Calu3 (cell line): ENCODE results near the gene KANSL3. TPM values are rescaled to one million over a fixed set of nuclear protein-coding genes. Genes with fewer than 3 reads are reported as not detected.
"Not testable (repeated sequence)": the region's sequence is repeated elsewhere in the genome, so short reads cannot be mapped to it uniquely, and the experiment has no call there.

Experiments
- BruUV-seq: library from RNA; stranded (reverse); fragments of 400-500 nt; replicated peaks from 2 replicates; lab custom pipeline; 2021; lab: Mats Ljungman, UMichigan
- CTCF ChIA-PET: fragments of 300-600 bp; sonication (Branson Sonifier 250); formaldehyde crosslinking; loops from one replicate; lab custom pipeline; 2022; ENCODE audit warnings: antibody characterized with exemption; lab: Charles Lee
- DNase-seq: peaks from one replicate; pipeline ENCODE4 v3.0.0; 2022
- H3K27ac Mint-ChIP-seq: one replicate; pipeline ENCODE4 v1.8.0; 2022; ENCODE audit warnings: mixed read lengths; ENCODE audit not compliant: unreplicated experiment
- H3K27me3 Mint-ChIP-seq: one replicate; pipeline ENCODE4 v1.8.0; 2022; ENCODE audit warnings: mixed read lengths; ENCODE audit not compliant: unreplicated experiment
- H3K36me3 Mint-ChIP-seq: one replicate; pipeline ENCODE4 v1.8.0; 2022; ENCODE audit warnings: mild to moderate bottlenecking, moderate library complexity, mixed read lengths; ENCODE audit not compliant: insufficient read depth, unreplicated experiment
- H3K4me1 Mint-ChIP-seq: one replicate; pipeline ENCODE4 v1.8.0; 2022; ENCODE audit warnings: mild to moderate bottlenecking, low read depth, mixed read lengths; ENCODE audit not compliant: unreplicated experiment
- H3K4me3 Mint-ChIP-seq: one replicate; pipeline ENCODE4 v1.8.0; 2022; ENCODE audit warnings: mild to moderate bottlenecking, low read depth, moderate library complexity, mixed read lengths; ENCODE audit not compliant: unreplicated experiment
- H3K9me3 Mint-ChIP-seq: one replicate; pipeline ENCODE4 v1.8.0; 2022; ENCODE audit warnings: low read depth, mixed read lengths; ENCODE audit not compliant: unreplicated experiment
- intact Hi-C: fragments of 100-400 bp; cut with micrococcal nuclease; formaldehyde crosslinking; loops from one replicate; pipeline ENCODE4 v1.10.0; 2022; ENCODE audit not compliant: unreplicated experiment
- total RNA-seq: library from RNA; stranded (reverse); gene quantifications from 2 replicates; pipeline ENCODE4 v1.2.3, GENCODE V29; 2022
- TF ChIP-seq, protein P1 (sequence below): fragments of 200-600 bp; IDR thresholded peaks from one replicate; pipeline ENCODE4 v1.8.0; 2022; ENCODE audit warnings: antibody characterized with exemption; ENCODE audit not compliant: unreplicated experiment

Gene KANSL3
- total RNA-seq, 1 experiment from 2014 or later: 39.6 TPM

DNA sequence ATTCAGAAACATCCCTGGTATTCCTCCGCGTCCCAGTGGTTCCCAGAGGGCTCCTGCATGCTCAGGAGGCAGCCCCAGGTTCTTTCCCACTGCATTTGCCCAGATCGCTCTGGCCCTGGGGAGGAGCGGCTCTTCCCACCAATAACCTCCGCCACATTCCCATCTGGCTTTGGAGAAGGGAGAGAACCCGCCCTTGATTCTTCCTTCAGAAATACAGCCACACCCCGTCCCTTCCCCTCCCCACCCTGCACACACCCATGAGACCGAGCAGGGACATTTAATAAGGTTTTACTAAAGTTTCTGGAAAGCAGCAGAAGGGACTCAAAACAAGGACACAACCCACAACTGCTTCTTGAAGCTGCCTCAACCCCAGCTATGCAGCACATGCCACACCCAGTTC is 79.6 kb downstream of the KANSL3 start:
- intact Hi-C loops: loop anchor here (10.0 kb wide), 1 partner anchor 256 kb away; the partner anchor contains the start of gene CNNM3
- CTCF ChIA-PET: interaction anchor here (1.1 kb wide), 1 partner anchor 17 kb away, joined by 3 read pairs; no protein-coding TSS in a partner anchor
- Mint-ChIP-seq H3K9me3 (peaks cover 7% of the 10 kb centered on the region), H3K4me1 (peaks cover 42% of the 10 kb centered on the region), H3K27me3 (no peaks in the 10 kb centered on the region), H3K36me3 (peaks cover 24% of the 10 kb centered on the region), H3K27ac (peak overlapping the region; percentile 98), H3K4me3 (no peak overlapping the region)
- BruUV-seq: no TSS peak
- DNase-seq: no peak
- TF ChIP-seq, protein P1, sequence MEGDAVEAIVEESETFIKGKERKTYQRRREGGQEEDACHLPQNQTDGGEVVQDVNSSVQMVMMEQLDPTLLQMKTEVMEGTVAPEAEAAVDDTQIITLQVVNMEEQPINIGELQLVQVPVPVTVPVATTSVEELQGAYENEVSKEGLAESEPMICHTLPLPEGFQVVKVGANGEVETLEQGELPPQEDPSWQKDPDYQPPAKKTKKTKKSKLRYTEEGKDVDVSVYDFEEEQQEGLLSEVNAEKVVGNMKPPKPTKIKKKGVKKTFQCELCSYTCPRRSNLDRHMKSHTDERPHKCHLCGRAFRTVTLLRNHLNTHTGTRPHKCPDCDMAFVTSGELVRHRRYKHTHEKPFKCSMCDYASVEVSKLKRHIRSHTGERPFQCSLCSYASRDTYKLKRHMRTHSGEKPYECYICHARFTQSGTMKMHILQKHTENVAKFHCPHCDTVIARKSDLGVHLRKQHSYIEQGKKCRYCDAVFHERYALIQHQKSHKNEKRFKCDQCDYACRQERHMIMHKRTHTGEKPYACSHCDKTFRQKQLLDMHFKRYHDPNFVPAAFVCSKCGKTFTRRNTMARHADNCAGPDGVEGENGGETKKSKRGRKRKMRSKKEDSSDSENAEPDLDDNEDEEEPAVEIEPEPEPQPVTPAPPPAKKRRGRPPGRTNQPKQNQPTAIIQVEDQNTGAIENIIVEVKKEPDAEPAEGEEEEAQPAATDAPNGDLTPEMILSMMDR: no peak

DNA sequence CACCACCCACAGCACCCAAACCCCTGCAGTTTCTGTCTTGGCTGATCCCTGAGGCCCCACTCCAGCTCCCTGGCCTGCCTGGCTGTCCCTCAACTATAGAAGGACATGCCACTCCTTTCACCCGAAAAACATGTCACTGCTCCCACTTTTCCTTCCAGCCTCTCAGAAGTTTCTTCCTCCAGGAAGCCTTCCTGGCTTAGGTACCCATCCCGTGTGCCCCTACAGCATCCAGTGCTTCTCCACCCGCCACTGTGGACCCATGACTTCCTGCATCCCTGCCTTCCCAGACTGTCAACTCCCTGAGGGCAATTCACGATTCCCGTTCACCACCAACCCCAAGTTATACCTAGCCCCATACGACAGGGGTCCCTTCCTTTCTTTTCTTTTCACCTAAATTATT is 80.1 kb downstream of the KANSL3 start:
- peaks cover 24% of the 10 kb centered on the region for H3K36me3 Mint-ChIP-seq
- CTCF ChIA-PET: interaction anchor here (1.1 kb wide), 1 partner anchor 17 kb away, joined by 3 read pairs; no protein-coding TSS in a partner anchor
- H3K9me3 Mint-ChIP-seq: peaks cover 7% of the 10 kb centered on the region
- H3K4me3 Mint-ChIP-seq: no peak overlapping the region
- H3K4me1 Mint-ChIP-seq: peaks cover 42% of the 10 kb centered on the region
- intact Hi-C loops: loop anchor here (10.0 kb wide), 1 partner anchor 257 kb away; the partner anchor contains the start of gene CNNM3
- BruUV-seq: no TSS peak
- H3K27me3 Mint-ChIP-seq: no peaks in the 10 kb centered on the region
- peak overlapping the region; percentile 98 for H3K27ac Mint-ChIP-seq
- no peak for DNase-seq
- TF ChIP-seq, protein P1: no peak

GRCh38 chr2:96557421-96557820 is 80.7 kb downstream of the KANSL3 start:
- H3K4me1 Mint-ChIP-seq: peaks cover 38% of the 10 kb centered on the region
- H3K27ac Mint-ChIP-seq: peak overlapping the region; percentile 98
- intact Hi-C loops: loop anchor here (2.0 to 10.0 kb wide), 2 partner anchors 23 to 257 kb away; partner anchors contain the start of gene CNNM3
- H3K27me3 Mint-ChIP-seq, H3K9me3 Mint-ChIP-seq, DNase-seq, BruUV-seq: not testable (repeated sequence)
- peak overlapping the region; percentile 62 for H3K4me3 Mint-ChIP-seq
- peaks cover 24% of the 10 kb centered on the region for H3K36me3 Mint-ChIP-seq
- CTCF ChIA-PET: interaction anchor here (1.0 to 1.2 kb wide), 3 partner anchors 9 to 258 kb away, joined by 3 to 4 read pairs (median 3); partner anchors contain the start of gene CNNM3

GRCh38 chr2:96556441-96557330 is 81.4 kb downstream of the KANSL3 start:
- Mint-ChIP-seq H3K27ac (peak overlapping the region; percentile 98), H3K9me3 (peaks cover 7% of the 10 kb centered on the region), H3K27me3 (no peaks in the 10 kb centered on the region), H3K4me1 (peaks cover 34% of the 10 kb centered on the region), H3K36me3 (peaks cover 31% of the 10 kb centered on the region), H3K4me3 (peak overlapping the region; percentile 62)
- TF ChIP-seq, protein P1: no peak
- intact Hi-C loops: loop anchor here (2.0 to 10.0 kb wide), 2 partner anchors 24 to 258 kb away; partner anchors contain the start of gene CNNM3
- BruUV-seq: no TSS peak
- peak; percentile 90 for DNase-seq
- CTCF ChIA-PET: interaction anchor here (1.0 to 1.2 kb wide), 2 partner anchors 9 to 259 kb away, joined by 3 to 4 read pairs; partner anchors contain the start of gene CNNM3
